ENCODE measurements around the gene TOP2A.

Gene TOP2A

GRCh38 chr17:40355123-40355803 is 62.4 kb downstream of the TOP2A start:
- DNase-seq, result no peak

DNA sequence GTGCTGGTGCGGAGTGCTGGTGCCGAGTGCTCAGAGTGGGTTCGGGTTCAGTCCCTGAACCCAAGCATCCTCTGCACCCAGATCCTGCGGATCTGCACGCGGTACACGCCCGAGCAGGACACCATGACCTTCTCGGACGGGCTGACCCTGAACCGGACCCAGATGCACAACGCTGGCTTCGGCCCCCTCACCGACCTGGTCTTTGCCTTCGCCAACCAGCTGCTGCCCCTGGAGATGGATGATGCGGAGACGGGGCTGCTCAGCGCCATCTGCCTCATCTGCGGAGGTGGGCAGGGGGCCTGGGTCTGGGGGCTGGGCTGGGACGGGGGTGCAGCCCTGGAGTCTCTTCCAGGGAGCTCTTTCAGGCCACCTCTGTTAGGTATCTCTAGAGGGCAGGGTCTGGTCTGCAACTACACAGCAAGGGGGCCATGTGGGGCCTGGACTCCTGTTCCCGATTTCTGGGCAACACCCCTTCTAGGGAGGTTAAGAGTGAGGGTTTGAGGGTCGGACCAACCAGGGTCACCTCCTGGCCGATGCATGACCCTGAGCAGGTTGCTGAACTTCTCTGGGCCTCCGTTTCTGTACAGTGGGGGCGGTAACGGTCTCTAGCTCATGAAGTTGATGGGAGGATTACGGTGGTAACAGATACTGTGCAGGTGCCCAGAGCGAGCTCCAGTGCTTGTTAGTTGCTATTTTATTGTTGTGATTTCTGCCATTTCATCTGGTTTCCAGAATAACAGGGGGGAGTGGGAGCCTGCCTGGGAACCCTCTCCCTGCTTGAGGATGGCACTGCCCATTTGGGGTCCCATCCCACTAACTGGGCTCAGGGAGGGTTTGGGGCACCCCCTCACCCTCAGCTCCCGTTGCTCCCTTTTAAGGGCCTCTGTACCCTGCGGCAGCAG is 63.2 kb downstream of the TOP2A start:
- no peak for DNase-seq

GRCh38 chr17:40352779-40353394 is 64.8 kb downstream of the TOP2A start:
- no peak for DNase-seq

DNA sequence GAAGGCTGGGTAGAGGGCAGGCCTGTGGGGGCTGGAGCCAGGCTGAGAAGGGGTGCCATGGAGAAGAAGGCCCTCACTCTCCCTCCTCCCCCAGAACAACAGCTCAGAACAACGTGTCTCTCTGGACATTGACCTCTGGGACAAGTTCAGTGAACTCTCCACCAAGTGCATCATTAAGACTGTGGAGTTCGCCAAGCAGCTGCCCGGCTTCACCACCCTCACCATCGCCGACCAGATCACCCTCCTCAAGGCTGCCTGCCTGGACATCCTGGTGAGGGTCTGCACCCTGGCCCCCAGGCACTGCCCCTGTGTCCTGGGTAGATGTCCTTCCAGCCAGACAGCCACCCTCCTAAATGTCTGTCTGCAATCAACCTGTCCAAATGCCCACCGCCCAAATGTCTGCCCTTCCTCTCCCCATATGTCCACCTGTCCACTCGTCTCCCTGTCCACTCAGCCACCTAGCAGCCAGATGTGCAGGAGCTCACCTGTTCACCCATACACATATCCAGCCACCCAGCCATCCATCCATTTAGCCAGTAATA is 65.4 kb downstream of the TOP2A start:
- no peak for DNase-seq

GRCh38 chr17:40351359-40352236 is 66.1 kb downstream of the TOP2A start:
- DNase-seq, result no peak

DNA sequence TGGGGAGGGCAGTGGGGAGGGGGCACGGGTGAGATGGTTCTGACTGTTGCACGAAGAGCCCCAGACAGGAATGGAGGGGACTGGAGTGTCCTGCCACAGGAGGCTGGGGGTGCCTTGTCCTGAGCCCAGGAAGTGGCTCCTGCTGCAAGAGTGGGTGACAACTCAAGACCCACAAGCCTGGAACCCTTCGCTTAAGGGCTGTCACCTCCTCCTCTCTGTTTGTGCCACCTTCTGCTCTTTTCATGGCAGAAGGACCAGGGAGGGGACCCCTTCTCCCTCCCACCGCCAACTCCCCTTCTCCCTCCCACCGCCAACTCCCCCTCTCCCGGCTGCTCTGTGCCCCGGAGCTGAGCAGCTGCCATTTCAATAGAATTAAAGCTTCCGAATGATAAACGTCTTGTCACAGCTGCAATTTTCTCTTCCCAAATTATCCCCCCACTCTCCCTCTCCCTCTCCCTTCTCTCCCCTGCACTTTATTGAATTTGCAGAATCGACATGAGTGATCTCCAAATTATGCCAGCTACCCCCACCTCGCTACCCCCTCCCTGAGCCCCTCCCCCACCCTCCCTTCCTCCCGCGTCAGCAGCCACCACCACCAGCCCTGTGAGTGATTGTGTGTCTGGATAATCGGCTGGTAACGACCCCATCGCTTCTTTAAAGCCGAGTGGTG is 66.9 kb downstream of the TOP2A start:
- DNase-seq, result no peak

- no peak for DNase-seq
Measured at GRCh38 chr17:40349895-40350688, 67.6 kb downstream of the TOP2A start.

GRCh38 chr17:40349477-40349894 is 68.2 kb downstream of the TOP2A start:
- no peak for DNase-seq

DNA sequence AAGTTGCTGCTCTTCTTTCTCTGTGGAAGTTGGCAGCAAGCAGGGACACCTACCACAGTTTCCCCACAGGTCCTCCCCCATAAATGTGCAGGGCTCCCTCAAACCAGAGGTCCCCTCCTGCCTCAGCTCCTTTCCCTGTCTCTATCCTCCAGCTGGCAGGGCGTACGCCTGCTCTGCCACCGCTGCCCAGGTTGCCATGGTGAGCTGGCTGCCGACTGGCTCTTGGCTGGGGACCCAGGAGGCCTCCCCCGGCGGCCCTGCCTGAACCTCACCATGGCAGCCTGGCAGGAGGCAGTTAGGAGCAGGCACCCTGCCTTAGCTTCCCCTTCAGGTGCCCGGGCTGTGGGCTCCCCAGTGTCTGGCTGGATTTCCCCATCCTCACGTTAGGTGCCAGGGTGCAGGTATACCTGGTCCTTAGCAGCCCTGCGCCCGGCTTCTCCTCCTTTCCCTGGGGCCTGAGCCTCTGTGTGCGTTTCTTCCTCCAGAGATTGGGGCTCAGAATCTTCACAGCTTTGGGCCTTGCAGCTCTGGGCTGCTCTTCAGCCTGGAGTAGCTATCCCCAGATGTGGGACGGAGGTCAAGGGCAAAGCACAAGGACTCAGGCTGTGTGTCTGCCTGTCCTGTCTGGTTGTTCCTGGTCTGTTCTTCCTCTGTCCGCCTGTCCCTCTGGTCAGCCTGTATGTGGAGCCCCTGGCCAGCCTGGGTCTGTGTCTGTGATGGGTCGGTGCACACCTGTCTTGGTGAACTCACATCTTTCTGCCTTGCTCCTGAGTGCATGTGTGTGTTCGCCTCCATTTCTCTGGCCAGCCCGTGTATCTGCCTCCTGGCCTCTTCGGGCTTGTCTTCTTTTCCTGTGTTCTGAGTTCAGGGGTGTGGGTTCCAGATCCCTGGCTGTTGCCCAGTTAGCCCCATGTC is 68.9 kb downstream of the TOP2A start:
- DNase-seq, result peak; percentile 44

GRCh38 chr17:40348136-40348504 is 69.6 kb downstream of the TOP2A start:
- no peak for DNase-seq

DNA sequence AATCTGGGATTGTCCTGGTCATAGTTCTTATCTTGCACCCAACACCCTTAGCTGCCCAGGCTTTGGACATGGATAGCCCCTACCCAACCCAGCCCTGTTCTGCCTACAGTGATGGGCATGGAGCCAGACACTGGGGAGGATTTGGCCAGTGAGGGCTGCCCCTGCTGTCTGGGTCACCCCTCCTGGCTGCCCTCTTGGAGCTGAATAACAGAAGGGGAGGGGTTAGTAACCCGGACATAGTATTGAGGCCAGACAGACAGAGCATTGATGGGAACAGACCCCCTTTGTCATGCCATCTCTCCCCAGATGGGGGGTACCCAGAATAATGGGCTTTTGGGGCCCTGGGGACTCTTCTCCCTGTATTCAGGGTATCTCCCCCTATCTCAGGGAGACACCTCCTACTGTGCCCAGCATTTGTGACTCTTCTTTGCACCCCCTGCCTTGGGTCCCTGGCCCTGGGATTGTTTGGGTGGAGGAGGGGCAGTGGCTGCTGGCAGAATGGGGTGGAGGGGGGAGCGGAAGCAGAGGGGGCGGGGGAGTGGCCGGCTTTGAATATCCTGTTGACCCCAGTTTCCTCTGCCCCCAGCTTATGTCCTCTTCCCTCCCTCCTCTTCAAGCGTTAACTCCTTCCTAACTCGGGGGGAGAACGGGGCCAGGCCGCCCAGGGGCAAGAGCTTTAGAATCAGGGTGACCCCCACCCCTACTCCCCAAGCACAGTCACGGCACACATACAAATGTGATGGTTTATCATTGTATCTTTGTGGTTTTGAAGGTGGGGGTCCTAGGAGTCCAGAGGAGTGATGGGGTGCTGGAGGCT is 70.2 kb downstream of the TOP2A start:
- DNase-seq, result no peak

- DNase-seq, result no peak
Measured at GRCh38 chr17:40346765-40347158, 70.9 kb downstream of the TOP2A start.

GRCh38 chr17:40345994-40346764 is 71.5 kb downstream of the TOP2A start:
- DNase-seq, result no peak

DNA sequence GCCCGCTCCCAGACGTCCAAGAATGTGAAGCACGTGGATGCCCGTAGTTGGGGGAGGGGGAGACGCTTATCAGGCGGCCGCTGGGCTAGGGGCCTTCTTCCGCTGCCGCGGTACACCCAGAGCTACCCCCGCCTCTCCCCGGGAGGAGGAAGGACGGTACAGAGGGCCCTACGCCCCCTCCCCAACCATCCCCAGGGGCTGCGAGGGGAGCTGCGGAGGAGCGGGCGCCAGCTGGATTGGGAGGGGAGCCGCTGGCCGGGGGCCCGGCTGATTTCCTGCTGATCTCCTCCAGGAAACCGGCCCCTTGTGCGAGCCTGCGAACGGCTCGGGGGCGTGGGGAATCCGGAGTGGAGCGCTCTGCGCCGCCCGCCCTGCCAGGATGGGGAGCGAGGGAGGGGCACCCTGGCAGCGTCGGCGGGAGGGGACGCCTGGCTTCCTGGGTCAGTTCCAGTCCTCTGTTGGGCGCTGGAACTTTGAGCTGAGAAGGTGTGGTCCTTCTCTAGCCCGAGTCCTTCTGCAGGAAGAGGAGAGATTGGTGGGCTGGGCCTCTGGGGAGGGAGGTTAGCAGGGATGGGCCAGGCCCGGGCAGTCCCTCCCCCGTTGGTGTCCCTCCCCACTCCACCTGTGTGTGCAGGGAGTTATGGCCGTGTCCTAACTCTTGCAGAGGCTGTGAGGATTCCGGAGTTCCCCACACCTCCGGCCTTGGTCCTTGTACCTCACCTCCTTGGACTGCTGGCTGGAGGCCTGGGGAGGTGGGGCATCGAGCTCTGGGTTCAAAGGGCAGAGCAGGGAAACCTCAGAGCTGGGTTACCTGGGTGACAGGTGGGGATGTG is 72.3 kb downstream of the TOP2A start:
- DNase-seq, result no peak

DNA sequence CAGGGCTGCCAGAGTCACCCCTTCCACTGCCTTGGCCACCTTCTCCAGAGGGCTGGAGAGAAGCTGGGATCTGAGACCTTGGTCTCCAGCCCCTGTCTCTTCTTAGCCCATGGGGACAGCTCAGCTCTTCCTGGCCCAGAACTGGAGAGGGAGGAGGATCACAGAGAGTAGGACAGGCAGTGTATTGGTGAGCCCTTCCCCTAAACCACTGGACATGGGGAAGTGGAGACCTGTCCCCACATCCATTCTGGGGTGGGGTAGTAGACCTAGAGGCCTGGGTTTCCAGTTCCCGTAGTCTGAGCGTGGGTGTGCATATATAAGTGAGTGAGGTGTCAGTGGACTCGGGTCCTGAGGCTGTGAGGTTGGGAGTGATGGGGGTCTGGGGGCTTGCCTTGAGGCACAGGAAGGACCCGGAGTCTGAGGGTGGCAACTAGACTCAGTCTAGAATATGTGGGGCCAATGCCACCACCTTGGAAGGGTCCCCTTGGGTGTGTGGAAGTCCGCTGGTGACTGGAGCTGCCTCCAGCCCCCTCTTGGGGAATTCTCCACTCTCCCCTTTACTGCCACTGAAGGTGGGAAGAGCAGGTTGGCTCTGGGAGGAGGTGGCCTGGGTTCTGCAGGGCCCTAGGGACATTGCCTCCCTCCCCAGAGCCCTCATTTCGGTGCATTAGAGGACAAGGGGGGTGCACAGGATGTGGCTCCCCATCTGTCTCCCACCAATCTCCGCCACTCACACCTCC is 73.1 kb downstream of the TOP2A start:
- no peak for DNase-seq
